Astrocyte (in vitro differentiated cells and primary cell): ENCODE results near the gene PDZRN4. TPM values are rescaled to one million over a fixed set of nuclear protein-coding genes. Genes with fewer than 3 reads are reported as not detected.
"Not testable (repeated sequence)": the region's sequence is repeated elsewhere in the genome, so short reads cannot be mapped to it uniquely, and the experiment has no call there.

Experiments
- DNase-seq: peaks from one replicate; pipeline ENCODE4 v3.0.0-alpha.2; 2010; ENCODE audit warnings: low read depth
- FAIRE-seq: peaks from 2 replicates; lab custom pipeline; 2011; peaks lifted over from hg19 to GRCh38; lab: Jason Lieb, UNC
- H2AFZ ChIP-seq: 2 replicates; pipeline ENCODE4 v1.6.0; 2012; ENCODE audit warnings: low read depth, low read length, inconsistent platforms
- H3K27ac ChIP-seq: 2 replicates; pipeline ENCODE4 v1.5.1; 2011; ENCODE audit warnings: low read depth, low read length, inconsistent platforms
- H3K27me3 ChIP-seq: 2 replicates; pipeline ENCODE4 v1.6.0; 2011; ENCODE audit warnings: low read length, inconsistent platforms; ENCODE audit not compliant: insufficient read depth
- H3K36me3 ChIP-seq: 2 replicates; pipeline ENCODE4 v1.5.1; 2011; ENCODE audit warnings: low read length, inconsistent platforms; ENCODE audit not compliant: insufficient read depth
- H3K4me1 ChIP-seq: 2 replicates; pipeline ENCODE4 v1.5.1; 2011; ENCODE audit warnings: low read length, inconsistent platforms; ENCODE audit not compliant: insufficient read depth
- H3K4me2 ChIP-seq: 2 replicates; pipeline ENCODE4 v1.6.0; 2012; ENCODE audit warnings: low read length, inconsistent platforms
- H3K4me3 ChIP-seq: 2 replicates; pipeline ENCODE4 v1.5.1; 2011; ENCODE audit warnings: low read depth, mild to moderate bottlenecking, low read length, inconsistent platforms; ENCODE audit not compliant: insufficient read depth
- H3K79me2 ChIP-seq: 2 replicates; pipeline ENCODE4 v1.6.0; 2012; ENCODE audit warnings: mild to moderate bottlenecking, low read length, inconsistent platforms; ENCODE audit not compliant: insufficient read depth
- H3K9ac ChIP-seq: 2 replicates; pipeline ENCODE4 v1.6.0; 2012; ENCODE audit warnings: mild to moderate bottlenecking, low read length, inconsistent platforms
- H3K9me3 ChIP-seq: 2 replicates; pipeline ENCODE4 v1.5.1; 2012; ENCODE audit warnings: low read depth, mild to moderate bottlenecking, low read length, inconsistent platforms; ENCODE audit not compliant: insufficient read depth
- H4K20me1 ChIP-seq: 2 replicates; pipeline ENCODE4 v1.6.0; 2012; ENCODE audit warnings: low read length, inconsistent platforms; ENCODE audit not compliant: insufficient read depth
- H3K27ac Mint-ChIP-seq: one replicate; pipeline ENCODE4 v1.8.0; 2021; ENCODE audit warnings: mild to moderate bottlenecking, mixed read lengths; ENCODE audit not compliant: unreplicated experiment
- H3K27me3 Mint-ChIP-seq: one replicate; pipeline ENCODE4 v1.8.0; 2021; ENCODE audit warnings: low read depth, mixed read lengths; ENCODE audit not compliant: unreplicated experiment
- H3K36me3 Mint-ChIP-seq: one replicate; pipeline ENCODE4 v1.8.0; 2021; ENCODE audit warnings: low read depth, mixed read lengths; ENCODE audit not compliant: unreplicated experiment
- H3K4me1 Mint-ChIP-seq: one replicate; pipeline ENCODE4 v1.8.0; 2021; ENCODE audit warnings: low read depth, mixed read lengths; ENCODE audit not compliant: unreplicated experiment
- H3K4me3 Mint-ChIP-seq: one replicate; pipeline ENCODE4 v1.8.0; 2021; ENCODE audit warnings: mild to moderate bottlenecking, moderate library complexity, mixed read lengths; ENCODE audit not compliant: unreplicated experiment
- H3K9me3 Mint-ChIP-seq: one replicate; pipeline ENCODE4 v1.8.0; 2021; ENCODE audit warnings: mild to moderate bottlenecking, mixed read lengths; ENCODE audit not compliant: unreplicated experiment
- CTCF ChIP-seq: IDR thresholded peaks from 2 replicates; pipeline ENCODE4 v1.5.1; 2011; ENCODE audit warnings: low read depth, mild to moderate bottlenecking, inconsistent platforms, low read length, moderate library complexity; ENCODE audit not compliant: insufficient read depth
- EZH2 ChIP-seq: IDR thresholded peaks from 2 replicates; pipeline ENCODE4 v1.6.1; 2012; ENCODE audit warnings: mild to moderate bottlenecking, low read length, inconsistent platforms; ENCODE audit not compliant: insufficient read depth
- total RNA-seq: library from RNA; stranded (reverse); gene quantifications from 2 replicates; pipeline ENCODE4 v1.2.1, GENCODE V29; 2021

PDZRN4 gene
- total RNA-seq, 1 donor from 2014 or later, result not detected

DNA sequence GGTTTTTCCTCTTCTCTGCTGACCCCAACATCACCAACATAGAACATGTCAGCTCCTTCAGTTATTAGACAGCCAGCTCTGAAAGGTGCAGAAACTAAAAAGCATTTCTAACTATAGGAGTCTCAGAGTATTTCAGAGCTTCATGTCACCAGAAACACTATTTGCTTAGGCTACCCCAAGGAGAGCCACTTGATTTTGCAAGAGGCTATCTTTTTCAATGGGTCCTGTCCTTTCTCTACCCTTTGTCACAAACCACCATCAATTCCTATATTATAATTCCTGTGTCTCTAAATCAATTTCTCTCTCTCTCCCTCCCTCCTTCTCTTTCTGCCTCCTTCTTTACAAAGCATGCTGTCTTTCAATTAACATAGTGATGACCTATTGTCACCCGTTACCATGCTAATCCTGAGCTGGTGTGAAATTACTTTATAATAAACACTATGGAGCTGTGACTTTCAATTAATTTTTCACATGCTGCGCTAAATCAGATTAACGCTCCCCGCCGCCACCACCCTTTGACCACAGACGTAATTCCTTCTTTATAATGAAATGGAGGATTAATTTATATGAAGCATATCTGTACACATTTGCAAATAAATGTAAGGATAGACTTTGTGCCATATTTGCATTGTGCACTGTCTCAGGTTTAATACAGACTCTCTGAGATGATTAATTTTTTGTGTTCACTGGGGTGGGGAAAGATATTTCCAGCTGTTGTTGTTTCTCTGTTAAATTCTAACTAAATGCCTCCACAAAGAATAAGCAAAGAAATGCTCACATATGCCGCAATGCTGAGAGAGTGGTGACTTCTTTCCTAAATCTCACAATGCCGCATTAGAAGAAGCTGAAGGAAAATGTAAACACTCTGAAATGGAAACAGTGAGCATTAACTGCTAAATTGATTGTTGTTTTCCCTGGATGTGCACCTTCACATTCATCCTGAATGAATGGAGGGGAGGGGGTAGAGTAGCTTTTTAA, 418.6 kb downstream of the PDZRN4 start:
- H3K79me2 ChIP-seq, result no peaks in the 10 kb centered on the region

DNA sequence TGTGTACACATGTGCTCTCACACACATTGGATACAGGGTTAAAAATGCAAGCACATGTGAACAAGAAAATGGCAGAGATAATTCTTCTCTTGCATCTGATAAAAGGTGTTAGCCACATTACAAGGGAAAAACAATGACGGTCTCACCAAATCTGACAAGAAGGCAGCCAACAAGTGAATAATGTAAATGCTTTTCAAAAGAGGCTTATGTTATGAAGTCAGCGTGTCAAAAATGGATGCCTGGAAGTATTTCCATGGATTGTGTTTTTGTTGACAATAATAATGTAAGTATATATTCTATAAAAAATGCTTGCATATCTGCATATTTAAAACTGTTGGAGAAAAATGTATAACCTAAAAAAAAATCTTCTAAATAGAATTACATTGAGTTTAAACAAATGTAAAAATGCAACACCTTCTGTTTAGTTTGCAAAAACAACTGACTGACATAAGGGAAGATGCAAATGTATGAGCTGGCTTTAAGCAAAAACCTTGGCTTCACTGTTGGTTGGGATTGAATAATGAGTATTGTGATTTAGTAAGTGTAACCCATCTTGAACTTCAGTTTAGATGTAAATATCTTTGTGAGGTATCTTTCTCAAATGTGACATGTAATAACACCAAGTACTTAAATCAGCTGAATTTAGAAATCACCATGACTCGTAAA, 424.9 kb downstream of the PDZRN4 start:
- no peak for FAIRE-seq
- no peaks in the 10 kb centered on the region for H3K27me3 Mint-ChIP-seq

More for the DNA sequence above, 418.6 kb downstream of the PDZRN4 start:
- Histone ChIP-seq H3K4me1 (no peaks in the 10 kb centered on the region), H3K9me3 (no peaks in the 10 kb centered on the region), H3K36me3 (no peaks in the 10 kb centered on the region), H3K4me2 (no peak overlapping the region), H4K20me1 (no peaks in the 10 kb centered on the region), H3K27me3 (no peaks in the 10 kb centered on the region), H3K27ac (no peak overlapping the region), H3K4me3 (no peak overlapping the region), H2AFZ (no peak overlapping the region), H3K9ac (no peak overlapping the region)
- H3K36me3 Mint-ChIP-seq, result no peaks in the 10 kb centered on the region
- no peaks in the 10 kb centered on the region for H3K27me3 Mint-ChIP-seq
- DNase-seq, result no peak
- no peak overlapping the region for H3K4me3 Mint-ChIP-seq
- no peak for TF ChIP-seq EZH2
- TF ChIP-seq CTCF, result no peak
- H3K27ac Mint-ChIP-seq, result no peak overlapping the region
- FAIRE-seq, result no peak
- no peaks in the 10 kb centered on the region for H3K4me1 Mint-ChIP-seq
- H3K9me3 Mint-ChIP-seq, result no peaks in the 10 kb centered on the region

GRCh38 chr12:41615174-41615573, 427.1 kb downstream of the PDZRN4 start:
- not testable (repeated sequence) for H3K79me2 ChIP-seq, H3K9me3 Mint-ChIP-seq, H3K4me2 ChIP-seq, DNase-seq, H3K4me3 ChIP-seq, FAIRE-seq, H4K20me1 ChIP-seq, H3K4me1 ChIP-seq, H3K36me3 ChIP-seq, H3K27ac Mint-ChIP-seq, H2AFZ ChIP-seq, H3K27me3 Mint-ChIP-seq, H3K27ac ChIP-seq, H3K27me3 ChIP-seq, H3K9me3 ChIP-seq, H3K4me3 Mint-ChIP-seq, H3K9ac ChIP-seq, H3K4me1 Mint-ChIP-seq, H3K36me3 Mint-ChIP-seq

More for the DNA sequence above, 424.9 kb downstream of the PDZRN4 start:
- H3K4me3 ChIP-seq, result no peak overlapping the region
- no peaks in the 10 kb centered on the region for H3K4me1 ChIP-seq
- no peak overlapping the region for H3K4me2 ChIP-seq
- no peaks in the 10 kb centered on the region for H3K79me2 ChIP-seq
- DNase-seq, result no peak
- TF ChIP-seq EZH2 (no peak), CTCF (no peak)
- Mint-ChIP-seq H3K9me3 (no peaks in the 10 kb centered on the region), H3K4me3 (no peak overlapping the region), H3K36me3 (no peaks in the 10 kb centered on the region), H3K4me1 (no peaks in the 10 kb centered on the region), H3K27ac (no peak overlapping the region)
- no peaks in the 10 kb centered on the region for H3K27me3 ChIP-seq
- no peaks in the 10 kb centered on the region for H3K36me3 ChIP-seq
- H4K20me1 ChIP-seq, result no peaks in the 10 kb centered on the region
- H2AFZ ChIP-seq, result no peak overlapping the region
- H3K9ac ChIP-seq, result no peak overlapping the region
- no peaks in the 10 kb centered on the region for H3K9me3 ChIP-seq
- no peak overlapping the region for H3K27ac ChIP-seq
